Ammon's horn (tissue), 1 donor: Measurements from ENCODE around the gene THADA.
"Not testable (repeated sequence)": the region's sequence is repeated elsewhere in the genome, so short reads cannot be mapped to it uniquely, and the experiment has no call there.

Experiments
- DNase-seq: peaks from one replicate; pipeline ENCODE4 v3.0.0-alpha.2; 2016; ENCODE audit warnings: low spot score

The THADA gene

DNA sequence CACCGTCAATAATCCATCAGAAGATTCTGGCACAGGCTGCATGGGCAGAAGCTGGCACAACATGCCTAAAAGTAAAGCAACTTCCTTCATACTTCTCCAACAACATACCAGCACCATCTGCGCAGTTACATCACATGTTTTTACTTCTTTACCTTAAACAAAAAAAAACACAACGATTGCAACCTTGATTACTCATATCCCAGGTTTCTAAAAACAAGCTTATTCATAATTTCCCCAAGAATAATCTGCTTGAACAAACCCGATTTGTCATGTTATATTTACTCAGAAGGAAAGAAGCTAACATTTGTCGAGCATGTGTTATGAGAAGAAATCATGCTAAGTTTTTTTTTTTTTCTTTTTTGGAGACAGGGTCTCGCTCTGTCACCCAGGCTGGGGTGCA, 54.7 kb downstream of the THADA start:
- no peak for DNase-seq

DNA sequence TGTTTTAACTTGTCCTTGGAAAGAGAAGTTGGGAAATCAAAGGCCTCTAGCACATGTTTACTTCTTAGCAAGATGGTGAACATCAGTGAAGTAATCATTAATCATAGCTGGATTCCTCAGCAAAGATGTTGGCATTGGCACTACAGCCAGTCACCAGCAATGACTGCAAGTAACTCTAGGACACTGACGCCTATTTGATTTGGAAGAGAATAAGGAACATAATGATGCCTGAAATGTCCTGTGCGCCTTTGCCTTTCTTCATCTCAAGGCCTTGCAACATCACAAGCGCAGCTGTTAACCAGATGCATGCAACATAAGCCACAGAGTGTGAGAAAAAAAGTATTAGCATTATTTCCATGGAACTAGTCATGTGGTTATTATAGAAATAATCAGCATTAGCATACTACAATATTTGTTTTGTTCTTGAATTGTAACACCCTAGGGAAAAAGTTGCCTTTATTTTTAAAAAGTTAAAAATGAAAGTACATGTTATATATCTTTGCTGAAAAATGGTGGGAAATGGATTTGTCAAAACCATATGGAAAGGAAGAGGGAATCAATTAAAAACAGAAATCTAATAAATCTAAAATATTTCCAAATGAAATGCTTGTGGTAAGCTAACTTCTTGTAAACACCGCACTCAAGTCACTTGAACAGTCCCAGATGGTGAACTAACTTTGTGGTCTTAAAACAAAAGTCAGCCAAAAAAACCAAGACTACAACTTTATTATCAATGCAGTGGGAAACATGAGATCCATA, 55.6 kb downstream of the THADA start:
- peak; percentile 10 for DNase-seq

DNA sequence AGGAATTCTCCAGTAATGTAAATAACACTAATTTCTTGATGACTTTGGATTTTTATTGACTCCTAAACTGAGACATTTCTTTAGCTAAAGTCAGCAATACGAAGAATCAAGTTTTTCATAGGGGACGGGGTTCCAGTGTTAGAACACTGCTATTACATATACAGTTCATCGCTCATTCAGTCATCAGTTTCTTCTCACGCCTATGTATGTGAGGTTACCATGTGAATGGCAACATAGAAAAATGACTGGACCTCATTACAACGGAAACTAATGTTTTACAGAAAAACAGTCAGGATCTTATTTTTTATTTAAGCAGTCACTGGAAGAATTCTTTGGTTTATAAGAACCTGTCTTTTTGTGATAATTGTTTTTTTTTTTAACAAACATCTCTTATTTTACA, 56.4 kb downstream of the THADA start:
- no peak for DNase-seq

DNA sequence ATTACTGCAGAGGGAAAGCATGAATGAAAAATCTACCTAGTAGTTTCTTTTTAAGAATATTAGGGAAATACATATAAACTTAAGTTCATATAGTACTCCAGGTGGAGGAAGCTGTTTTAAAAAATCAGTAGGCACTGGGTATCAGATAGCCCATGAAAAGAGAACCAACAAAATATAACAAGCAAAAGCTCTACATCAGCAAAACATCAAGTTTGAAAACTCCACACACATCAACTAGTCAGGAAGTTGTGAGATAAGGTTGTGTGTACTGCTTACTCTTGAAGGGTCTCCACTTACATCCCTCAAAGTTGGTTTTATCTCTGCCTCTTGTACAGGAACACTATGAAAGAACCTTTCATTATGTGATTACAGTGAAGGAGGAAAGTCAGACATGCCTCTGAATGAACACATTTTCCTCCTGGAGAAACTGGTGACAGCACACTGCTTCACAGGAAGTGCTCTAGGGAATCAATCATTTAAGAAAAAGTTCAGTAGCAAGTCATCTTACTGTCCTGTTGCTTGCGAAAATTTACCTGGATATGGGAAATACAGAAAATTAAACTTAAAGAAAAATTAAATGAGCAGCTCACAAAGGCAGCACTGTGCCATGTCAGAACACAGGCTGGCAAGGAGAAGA, 57.7 kb downstream of the THADA start:
- DNase-seq: no peak

DNA sequence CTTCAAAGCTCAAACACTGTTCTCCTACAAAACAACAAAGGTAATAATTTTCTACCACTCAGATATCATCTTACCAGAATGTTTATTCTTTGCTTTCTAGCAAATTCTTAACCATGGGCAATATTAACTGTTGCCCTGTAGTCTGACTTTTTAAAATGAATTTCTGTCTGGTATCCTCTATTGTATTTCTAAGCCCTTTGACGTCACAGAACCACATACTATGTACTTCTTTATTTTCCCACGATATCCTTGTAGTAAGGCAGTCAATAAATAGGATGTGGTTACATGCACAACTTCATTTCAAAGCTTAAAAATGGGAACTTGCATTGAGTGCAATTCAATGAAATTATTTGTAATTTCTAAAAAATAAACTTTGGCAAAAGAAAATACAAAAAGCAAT, 58.7 kb downstream of the THADA start:
- no peak for DNase-seq

DNA sequence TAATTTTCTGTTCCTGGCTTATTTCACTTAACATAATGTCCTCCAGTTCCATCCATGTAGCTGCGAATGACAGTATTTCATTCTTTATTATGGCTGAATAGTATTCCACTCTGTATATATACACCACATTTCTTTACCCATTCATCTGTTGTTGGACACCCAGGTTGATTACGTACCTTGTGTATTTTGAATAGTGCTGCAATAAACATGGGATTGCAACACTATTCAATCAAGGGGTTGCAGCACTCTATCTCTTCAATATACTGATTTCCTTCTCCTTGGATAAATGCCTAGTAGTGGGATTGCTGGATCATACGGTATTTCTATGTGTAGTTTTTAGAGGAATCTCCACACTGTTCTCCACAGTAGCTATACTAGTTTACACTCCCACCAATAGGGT, 61.3 kb downstream of the THADA start:
- DNase-seq: no peak

DNA sequence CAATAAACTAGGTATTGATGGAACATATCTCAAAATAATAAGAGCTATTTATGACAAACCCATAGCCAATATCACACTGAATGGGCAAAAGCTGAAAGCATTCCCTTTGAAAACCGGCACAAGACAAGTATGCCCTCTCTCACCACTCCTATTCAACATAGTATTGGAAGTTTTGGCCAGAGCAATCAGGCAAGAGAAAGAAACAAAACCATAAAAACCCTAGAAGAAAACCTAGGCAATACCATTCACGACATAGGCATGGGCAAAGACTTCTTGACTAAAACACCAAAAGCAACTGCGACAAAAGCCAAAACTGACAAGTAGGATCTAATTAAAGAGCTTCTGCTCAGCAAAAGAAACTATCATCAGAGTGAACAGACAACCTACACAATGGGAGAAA, 63.3 kb downstream of the THADA start:
- not testable (repeated sequence) for DNase-seq

DNA sequence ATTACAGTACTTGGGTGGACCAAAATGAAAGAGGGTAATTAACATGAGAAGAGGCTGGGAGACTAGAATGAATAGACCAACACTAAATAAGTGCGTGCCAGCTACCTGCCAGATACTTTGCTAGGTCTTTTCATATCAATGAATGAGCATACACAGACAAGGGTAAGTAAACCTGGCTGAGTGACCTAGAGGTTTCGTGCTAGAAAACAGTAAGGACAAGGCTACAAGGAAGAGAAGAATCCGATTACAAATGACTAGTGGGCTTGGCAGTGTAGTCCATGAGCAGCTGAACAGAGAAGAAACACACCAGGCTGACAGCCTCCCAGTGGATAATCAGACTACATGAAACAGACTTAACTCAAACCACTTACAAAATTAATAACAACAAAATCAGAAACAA, 64.6 kb downstream of the THADA start:
- no peak for DNase-seq

DNA sequence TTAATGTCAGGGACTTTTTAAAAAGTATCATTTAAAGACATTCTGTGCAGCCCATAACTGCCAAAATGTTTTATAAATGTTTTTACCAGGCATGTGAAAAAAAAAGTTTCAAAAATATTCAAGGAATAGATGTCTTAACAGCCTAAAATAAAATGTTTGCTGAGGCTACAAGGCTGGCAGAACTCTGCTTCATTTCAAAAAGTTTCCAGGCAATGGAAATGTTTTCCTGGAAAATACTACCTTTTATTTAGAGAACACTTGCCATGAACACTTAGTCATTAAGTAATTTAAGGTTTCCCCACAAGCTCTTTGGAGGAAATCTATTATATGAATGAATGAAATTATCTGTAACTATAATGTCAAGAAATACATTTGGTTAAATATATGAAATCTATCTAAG, 68.8 kb downstream of the THADA start:
- DNase-seq: no peak

DNA sequence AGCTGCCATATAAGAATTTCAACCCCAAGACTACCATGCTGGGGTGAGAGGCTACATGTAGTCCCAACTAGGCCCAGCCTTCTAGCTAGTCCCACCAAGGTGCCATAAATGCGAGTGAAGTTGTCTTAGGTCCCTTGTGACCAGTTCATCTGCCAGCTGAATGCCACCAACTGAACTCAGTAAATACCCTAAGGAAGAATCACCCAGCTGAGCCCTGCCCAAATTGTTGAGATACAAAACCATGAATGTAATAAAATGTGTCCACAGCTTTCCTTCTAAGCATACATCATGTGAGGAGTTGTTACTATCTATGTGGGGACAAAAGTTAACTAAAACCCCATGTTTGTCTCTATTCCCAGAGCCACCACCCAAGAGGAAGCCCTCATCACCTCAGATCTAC, 70.3 kb downstream of the THADA start:
- DNase-seq: no peak

DNA sequence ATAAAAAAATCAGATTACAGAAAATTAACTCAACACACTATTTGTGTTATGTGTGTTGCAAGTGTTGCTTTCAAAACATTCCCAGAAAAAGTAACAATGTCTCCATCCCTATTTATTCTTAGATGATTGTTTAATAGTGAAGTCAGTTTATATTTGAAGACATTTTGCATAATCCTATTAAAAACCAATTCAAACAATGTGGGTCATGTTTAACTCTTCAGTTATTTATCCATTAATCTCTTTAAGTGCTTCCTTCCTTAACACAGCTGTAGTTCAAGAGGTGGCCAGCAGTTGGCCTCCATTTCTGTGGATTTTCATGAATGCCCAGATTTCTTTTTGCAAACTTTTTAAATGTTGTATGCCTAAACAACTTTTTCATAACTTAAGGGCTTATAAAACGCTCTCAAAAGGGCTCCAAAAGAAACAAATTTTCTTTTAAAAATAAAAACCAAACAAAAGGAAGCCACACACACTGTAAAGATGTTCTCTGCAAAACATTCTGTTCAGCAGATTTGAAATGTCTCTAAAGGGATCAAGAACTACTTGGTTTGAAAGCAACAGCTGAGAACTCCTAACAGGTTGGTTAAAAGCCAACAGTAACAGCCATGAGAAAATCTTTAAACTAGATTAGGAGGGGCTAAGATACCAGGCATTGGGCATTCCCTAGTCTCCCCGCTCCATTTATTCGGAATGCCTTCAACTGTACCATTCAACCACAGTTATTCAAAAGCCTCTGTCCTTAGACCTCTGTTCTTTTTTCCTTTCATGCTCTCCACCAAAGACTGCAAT, 71.5 kb downstream of the THADA start:
- no peak for DNase-seq

DNA sequence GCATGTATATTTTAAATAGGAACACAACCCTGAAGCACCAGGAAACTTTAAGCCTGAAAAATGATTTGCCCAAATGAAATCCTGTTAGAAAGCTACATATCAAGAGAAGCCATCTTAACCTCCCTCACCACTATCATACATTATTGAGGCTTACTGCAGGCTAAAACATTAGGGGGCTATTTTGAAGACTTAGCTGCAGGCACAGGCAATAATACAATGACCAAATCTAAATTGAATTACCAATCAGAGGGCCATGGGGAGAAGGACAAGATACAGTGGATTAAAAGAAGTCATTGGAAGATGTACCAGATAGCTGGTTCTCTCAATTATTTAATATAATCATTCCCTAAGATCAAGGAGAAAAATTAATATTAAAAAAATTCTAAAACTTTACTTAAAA, 73.7 kb downstream of the THADA start:
- no peak for DNase-seq

DNA sequence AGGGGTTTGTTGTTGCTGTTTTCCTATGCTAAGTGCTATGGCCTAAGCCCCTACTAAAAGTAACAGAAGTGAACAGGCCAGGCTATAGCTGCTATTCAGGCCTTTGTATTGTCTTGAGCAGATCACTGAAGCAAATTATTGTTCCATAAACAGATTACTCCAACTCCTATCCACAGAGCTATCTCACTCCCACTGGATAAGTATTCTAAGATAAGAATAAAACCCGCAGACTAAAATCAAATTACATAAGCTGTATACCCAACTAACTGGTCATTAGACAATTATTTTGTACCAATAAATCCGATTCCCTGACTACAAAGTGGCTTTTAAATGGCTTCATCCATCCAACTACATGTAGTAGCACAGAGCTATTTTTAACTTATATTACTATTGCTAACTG, 74.3 kb downstream of the THADA start:
- DNase-seq: no peak

DNA sequence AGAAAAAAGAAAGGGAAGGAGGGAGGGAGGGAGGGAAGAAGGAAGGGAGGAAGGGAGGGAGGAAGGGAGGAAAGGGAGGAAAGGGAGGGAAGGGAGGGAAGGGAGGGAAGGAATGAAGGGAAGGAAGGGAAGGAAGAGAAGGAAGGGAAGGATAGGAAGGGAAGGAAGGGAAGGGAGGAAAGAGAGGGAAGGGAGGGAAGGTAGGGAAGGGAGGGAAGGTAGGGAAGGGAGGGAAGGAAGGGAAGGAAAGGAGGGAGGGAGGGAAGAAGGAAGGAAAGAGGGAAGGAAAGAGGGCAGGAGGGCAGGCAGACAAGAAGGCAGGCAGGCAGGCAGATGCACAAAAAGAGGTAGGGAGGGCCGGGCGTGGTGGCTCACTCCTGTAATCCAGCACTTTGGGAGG, 74.9 kb downstream of the THADA start:
- DNase-seq: no peak

DNA sequence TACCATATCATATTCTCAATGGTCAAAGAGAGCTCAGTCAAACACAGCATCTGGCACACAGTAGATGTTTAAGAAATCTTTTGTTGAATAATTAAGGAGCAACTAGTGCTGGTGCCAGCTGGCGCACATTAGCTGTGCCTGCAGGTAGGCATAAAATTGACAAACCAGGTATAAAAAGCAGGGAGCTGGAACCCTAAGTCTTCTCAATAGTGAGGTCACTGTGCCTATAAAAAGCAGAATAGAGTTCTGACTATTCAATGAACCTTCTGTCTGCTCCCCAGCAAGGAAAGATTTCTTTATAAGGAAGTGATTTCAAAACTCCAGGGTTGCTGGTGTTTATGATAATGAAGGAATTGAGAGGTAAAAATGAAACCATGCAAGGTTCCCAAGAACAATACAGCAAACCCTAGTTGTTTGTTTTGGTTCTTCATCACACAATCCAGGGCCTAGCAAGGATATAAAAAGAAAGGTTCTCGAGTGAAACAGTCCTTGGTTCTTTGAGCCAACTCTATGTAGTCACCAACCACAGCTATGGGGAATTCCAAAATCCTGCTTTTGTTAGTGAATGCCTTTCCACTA, 76.1 kb downstream of the THADA start:
- no peak for DNase-seq

DNA sequence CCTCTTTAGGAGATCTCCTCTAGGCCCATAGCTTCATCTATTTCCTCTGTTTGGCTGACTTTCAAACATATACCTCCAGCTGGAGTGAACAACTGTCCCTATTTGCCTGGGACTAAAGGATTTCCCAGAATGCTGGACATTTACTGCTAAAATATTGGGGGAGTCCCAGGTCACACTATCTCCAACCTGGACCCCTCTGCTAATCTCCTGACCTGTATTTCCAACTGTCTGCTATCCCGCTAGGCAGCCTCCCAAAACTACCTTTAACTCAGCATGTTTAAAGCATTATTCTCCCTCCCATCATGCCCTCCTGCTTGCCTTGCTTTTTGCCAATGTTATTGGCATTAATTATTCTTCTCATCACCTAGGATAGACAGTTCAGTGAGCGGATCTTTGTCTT, 77.1 kb downstream of the THADA start:
- no peak for DNase-seq

DNA sequence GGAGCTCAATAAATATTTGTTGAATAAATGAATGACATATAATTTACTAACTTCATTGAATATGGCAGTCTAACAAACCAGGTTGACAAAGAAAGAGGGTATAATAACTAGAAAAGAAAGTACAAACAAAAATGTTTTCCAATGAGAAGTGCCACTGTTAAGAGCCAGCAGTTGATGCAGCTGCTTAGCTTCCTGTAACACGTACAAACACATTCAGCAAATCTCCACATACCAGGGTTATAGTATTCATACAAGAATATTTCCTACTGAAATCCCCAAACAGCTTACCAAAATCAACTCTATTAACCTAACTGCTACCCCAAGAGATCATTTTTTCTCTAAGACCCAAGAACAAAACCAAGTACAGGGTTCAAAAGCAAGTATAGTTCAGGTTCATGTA, 77.7 kb downstream of the THADA start:
- DNase-seq: no peak

DNA sequence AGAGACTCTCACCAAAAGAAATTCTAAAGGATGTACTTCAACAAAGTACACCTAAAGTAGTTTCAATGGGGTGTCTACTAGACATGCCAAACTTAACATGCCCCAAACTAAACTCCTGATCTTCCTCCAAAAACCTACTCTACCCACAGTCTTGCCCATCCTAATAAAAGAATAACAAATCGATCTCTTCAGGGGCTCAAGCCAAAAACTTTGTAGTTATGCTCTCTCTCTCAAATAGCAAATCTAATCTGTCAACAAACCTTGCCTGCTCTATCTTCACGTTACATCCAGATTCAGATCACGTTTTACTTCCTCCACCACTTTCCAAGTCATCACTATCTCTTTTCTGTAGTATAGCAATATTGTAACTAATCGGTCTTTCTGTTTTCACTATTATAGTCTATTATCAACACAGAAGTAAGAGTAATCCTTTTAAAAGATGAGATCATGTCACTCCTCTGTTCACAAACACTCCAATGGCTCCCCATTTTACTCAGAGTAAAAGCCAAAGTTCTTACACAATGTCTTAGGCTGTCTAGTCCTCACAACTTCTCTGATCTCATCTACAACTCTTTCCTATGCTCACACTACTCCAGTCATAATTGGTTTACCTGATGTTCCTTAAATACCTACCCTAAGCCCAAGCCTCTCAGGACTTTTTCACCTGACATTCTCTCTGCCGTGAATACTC, 79.9 kb downstream of the THADA start:
- no peak for DNase-seq

DNA sequence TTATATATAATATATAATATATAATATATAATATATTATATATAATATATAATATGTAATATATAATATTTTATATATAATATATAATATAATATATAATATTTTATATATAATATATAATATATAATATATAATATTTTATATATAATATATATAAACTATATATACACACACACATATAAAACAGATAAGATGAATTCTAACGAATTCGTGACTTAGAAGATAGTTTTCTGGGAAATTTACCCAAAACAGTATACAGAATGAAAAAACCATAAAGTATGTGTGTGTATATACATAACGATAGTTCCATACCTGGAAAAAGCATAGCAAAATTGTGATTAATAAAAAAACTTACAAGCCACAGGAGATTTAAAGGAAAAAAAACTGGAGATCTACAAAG, 80.6 kb downstream of the THADA start:
- no peak for DNase-seq

DNA sequence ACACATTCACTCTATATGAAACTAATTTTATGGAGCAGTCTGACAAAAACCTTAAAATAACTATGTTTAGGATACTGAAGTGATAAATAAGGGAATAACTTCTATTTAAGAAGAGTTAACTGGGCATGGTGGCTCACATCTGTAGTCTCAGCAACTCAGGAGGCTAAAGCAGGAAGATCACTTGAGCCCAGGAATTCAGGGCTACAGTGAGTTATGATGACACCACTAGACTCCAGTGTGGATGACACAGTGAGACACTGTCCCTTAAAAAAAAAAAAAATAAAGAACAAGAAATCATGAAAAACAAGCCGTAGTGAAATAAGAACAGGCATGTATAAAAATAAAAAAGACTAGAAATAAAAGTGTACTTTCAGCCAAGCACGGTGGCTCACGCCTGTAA, 82.0 kb downstream of the THADA start:
- no peak for DNase-seq

DNA sequence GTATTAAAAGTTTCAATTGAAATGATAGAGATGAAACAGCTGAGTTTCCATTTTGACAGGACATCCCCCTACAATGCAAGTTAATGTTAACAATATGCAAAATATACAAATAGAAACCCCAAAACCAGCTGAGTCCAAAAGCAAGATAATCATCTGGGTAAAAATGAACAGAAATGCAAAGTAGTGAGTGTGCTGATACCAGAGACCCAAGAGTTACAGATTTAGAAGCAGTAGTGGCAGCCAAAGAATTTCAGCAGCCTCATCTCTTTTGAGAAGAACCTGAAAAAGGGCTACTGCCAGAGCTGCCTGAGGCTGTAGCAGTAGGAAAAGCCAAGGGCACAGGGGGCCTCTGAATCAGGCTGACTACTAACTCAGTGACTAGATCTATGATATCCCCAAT, 82.6 kb downstream of the THADA start:
- DNase-seq: no peak

DNA sequence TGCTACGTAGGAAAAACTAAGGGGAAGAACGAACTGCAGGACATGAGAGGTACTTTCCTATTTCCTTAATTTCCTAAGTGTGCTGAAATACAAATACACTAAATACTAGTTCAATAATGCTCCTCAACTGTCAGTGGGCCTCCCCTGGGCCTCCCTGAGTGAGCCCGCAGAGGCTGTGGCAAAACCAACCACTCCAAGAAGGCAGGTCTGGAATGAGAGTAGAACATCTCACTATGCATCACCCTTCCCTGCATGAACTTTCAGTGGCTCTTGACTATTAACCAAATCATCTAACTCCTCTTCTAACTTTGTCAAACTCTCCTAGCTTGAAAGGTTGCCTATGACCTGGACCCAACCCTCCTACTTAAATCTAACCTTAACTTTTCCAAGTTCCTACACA, 84.6 kb downstream of the THADA start:
- no peak for DNase-seq
